SK-N-SH treated with all-trans-retinoic acid at 6 μM for 48 hours (cell line): Measurements from ENCODE around the gene DLG1.

Experiments
- ATAC-seq: fragments of 200-7000 bp; cut with Tn5 transposase; 3 replicates; pipeline ENCODE4 v1.9.1; 2020; ENCODE audit warnings: mild to moderate bottlenecking, moderate library complexity
- ARNTL ChIP-seq: fragments of 450-650 bp; formaldehyde crosslinking; IDR thresholded peaks from 2 replicates; pipeline ENCODE4 v1.5.0; 2020; ENCODE audit warnings: low read depth, mild to moderate bottlenecking, moderate library complexity, borderline replicate concordance
- BACH2 ChIP-seq: fragments of 250-450 bp; sonication (Bioruptor Pico); IDR thresholded peaks from 2 replicates; pipeline ENCODE4 v1.9.0; 2021; ENCODE audit warnings: mild to moderate bottlenecking, borderline replicate concordance
- CREB5 ChIP-seq: fragments of 250-450 bp; sonication (Bioruptor Pico); IDR thresholded peaks from 2 replicates; pipeline ENCODE4 v1.5.1; 2020; ENCODE audit warnings: low read depth, mild to moderate bottlenecking, moderate library complexity
- CSDC2 ChIP-seq: fragments of 250-450 bp; sonication (Bioruptor Pico); IDR thresholded peaks from 2 replicates; pipeline ENCODE4 v1.5.0; 2020; ENCODE audit warnings: mild to moderate bottlenecking, moderate library complexity
- CSRNP3 ChIP-seq: fragments of 250-450 bp; sonication (Bioruptor Pico); IDR thresholded peaks from 2 replicates; pipeline ENCODE4 v1.5.1; 2021; ENCODE audit warnings: mild to moderate bottlenecking, moderate library complexity
- GLIS3 ChIP-seq: fragments of 250-450 bp; sonication (Bioruptor Pico); IDR thresholded peaks from 2 replicates; pipeline ENCODE4 v1.5.0; 2020; ENCODE audit warnings: mild to moderate bottlenecking, moderate library complexity
- ISL1 ChIP-seq: fragments of 250-450 bp; sonication (Bioruptor Pico); IDR thresholded peaks from 2 replicates; pipeline ENCODE4 v2.1.2; 2022; ENCODE audit warnings: mild to moderate bottlenecking, moderate library complexity
- OSR1 ChIP-seq: fragments of 250-450 bp; sonication (Bioruptor Pico); IDR thresholded peaks from 2 replicates; pipeline ENCODE4 v1.8.0; 2022; ENCODE audit warnings: moderate library complexity, mild to moderate bottlenecking, inconsistent platforms
- PATZ1 ChIP-seq: fragments of 250-450 bp; sonication (Bioruptor Pico); IDR thresholded peaks from 2 replicates; pipeline ENCODE4 v1.8.0; 2020; ENCODE audit warnings: mild to moderate bottlenecking, moderate library complexity, borderline replicate concordance
- PPARA ChIP-seq: fragments of 250-450 bp; sonication (Bioruptor Pico); IDR thresholded peaks from 2 replicates; pipeline ENCODE4 v1.5.0; 2020; ENCODE audit warnings: mild to moderate bottlenecking, borderline replicate concordance
- RARB ChIP-seq: fragments of 250-450 bp; sonication (Bioruptor Pico); IDR thresholded peaks from 2 replicates; pipeline ENCODE4 v1.8.0; 2021; ENCODE audit warnings: mild to moderate bottlenecking, moderate library complexity
- SNAI2 ChIP-seq: fragments of 250-450 bp; sonication (Bioruptor Pico); IDR thresholded peaks from 2 replicates; pipeline ENCODE4 v1.5.0; 2020; ENCODE audit warnings: mild to moderate bottlenecking, moderate library complexity
- TCF4 ChIP-seq: fragments of 250-450 bp; sonication (Bioruptor Pico); IDR thresholded peaks from 2 replicates; pipeline ENCODE4 v1.8.0; 2021; ENCODE audit warnings: mild to moderate bottlenecking, moderate library complexity, borderline replicate concordance
- TOX ChIP-seq: fragments of 250-450 bp; sonication (Bioruptor Pico); IDR thresholded peaks from 2 replicates; pipeline ENCODE4 v1.8.0; 2021; ENCODE audit warnings: mild to moderate bottlenecking, moderate library complexity, borderline replicate concordance
- TSHZ2 ChIP-seq: fragments of 250-450 bp; sonication (Bioruptor Pico); IDR thresholded peaks from 2 replicates; pipeline ENCODE4 v1.5.0; 2020; ENCODE audit warnings: mild to moderate bottlenecking, moderate library complexity
- ZC3H10 ChIP-seq: fragments of 250-450 bp; sonication (Bioruptor Pico); IDR thresholded peaks from 2 replicates; pipeline ENCODE4 v1.5.1; 2021; ENCODE audit warnings: mild to moderate bottlenecking, moderate library complexity
- ZFP3 ChIP-seq: fragments of 250-450 bp; sonication (Bioruptor Pico); IDR thresholded peaks from 2 replicates; pipeline ENCODE4 v1.5.0; 2020; ENCODE audit warnings: mild to moderate bottlenecking, moderate library complexity
- ZNF565 ChIP-seq: fragments of 450-650 bp; formaldehyde crosslinking; conservative IDR thresholded peaks from 2 replicates; pipeline ENCODE4 v1.5.0; 2020; ENCODE audit warnings: low read depth, mild to moderate bottlenecking, moderate library complexity
- ZNF70 ChIP-seq: fragments of 450-650 bp; formaldehyde crosslinking; IDR thresholded peaks from 2 replicates; pipeline ENCODE4 v1.5.0; 2020; ENCODE audit warnings: mild to moderate bottlenecking, moderate library complexity
- ZNF8 ChIP-seq: fragments of 450-650 bp; formaldehyde crosslinking; IDR thresholded peaks from 2 replicates; pipeline ENCODE4 v1.5.0; 2020; ENCODE audit warnings: mild to moderate bottlenecking, moderate library complexity

The DLG1 gene

GRCh38 chr3:197026481-197026866, 271.9 kb downstream of the DLG1 start:
- no peak for TF ChIP-seq RARB (CRISPR knock-in tag)
- TF ChIP-seq ZFP3 (CRISPR knock-in tag), result no peak
- TF ChIP-seq TOX (CRISPR knock-in tag), result no peak
- no peak for TF ChIP-seq TCF4 (CRISPR knock-in tag)
- no peak for TF ChIP-seq PATZ1
- no peak for TF ChIP-seq CSDC2 (CRISPR knock-in tag)
- TF ChIP-seq ISL1, result no peak
- no peak for TF ChIP-seq ZNF8
- no peak for TF ChIP-seq ZNF565 (CRISPR knock-in tag)
- no peak for TF ChIP-seq SNAI2 (CRISPR knock-in tag)
- TF ChIP-seq TSHZ2 (CRISPR knock-in tag), result no peak
- no peak for TF ChIP-seq OSR1 (CRISPR knock-in tag)
- TF ChIP-seq CSRNP3 (CRISPR knock-in tag), result no peak
- TF ChIP-seq GLIS3 (CRISPR knock-in tag), result no peak
- no peak for TF ChIP-seq CREB5 (CRISPR knock-in tag)
- TF ChIP-seq BACH2 (CRISPR knock-in tag), result no peak
- TF ChIP-seq, all 23 proteins: peak for 0

GRCh38 chr3:197025736-197026480, 272.5 kb downstream of the DLG1 start:
- TF ChIP-seq CREB5 (CRISPR knock-in tag), result no peak
- TF ChIP-seq ZC3H10 (CRISPR knock-in tag), result no peak
- no peak for TF ChIP-seq ZNF565 (CRISPR knock-in tag)
- TF ChIP-seq GLIS3 (CRISPR knock-in tag), result no peak
- TF ChIP-seq TOX (CRISPR knock-in tag), result no peak
- TF ChIP-seq ZNF70 (CRISPR knock-in tag), result no peak
- no peak for TF ChIP-seq CSRNP3 (CRISPR knock-in tag)
- no peak for TF ChIP-seq BACH2 (CRISPR knock-in tag)
- no peak for TF ChIP-seq ZFP3 (CRISPR knock-in tag)
- no peak for TF ChIP-seq RARB (CRISPR knock-in tag)
- TF ChIP-seq PPARA (CRISPR knock-in tag), result no peak
- no peak for TF ChIP-seq ZNF8
- TF ChIP-seq ARNTL, result no peak
- TF ChIP-seq TCF4 (CRISPR knock-in tag), result no peak
- ATAC-seq, result no peak

More at GRCh38 chr3:197026481-197026866, 271.9 kb downstream of the DLG1 start:
- ATAC-seq, result no peak
